ENCODE data around the gene KIAA1549.

The KIAA1549 gene

DNA sequence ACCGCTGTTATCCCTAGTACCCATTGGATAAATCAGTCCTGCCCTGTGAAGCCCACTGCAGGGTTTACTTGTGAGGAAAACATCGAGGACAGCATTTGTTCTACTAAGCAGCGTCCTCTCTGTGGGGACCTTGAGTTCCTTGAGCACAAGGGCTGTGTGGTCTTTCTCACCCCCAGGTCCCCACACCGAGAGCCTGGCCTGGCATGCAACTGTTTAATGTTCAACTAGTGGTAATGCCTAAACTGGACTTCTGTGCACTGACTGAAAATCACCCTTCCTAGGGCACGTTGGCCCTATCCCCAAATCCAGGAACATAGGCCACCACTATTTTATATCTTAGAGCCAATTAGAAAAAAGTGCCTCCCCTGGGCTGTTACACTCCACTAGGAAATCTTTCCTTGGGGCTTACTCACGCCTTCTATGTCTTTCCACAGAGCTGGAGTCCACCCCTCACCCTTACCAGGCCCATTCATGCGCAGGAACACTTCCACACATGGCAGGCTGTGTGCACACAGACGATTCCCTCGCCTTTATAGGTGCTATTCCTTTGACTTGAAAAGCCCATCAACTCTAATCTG lies 185.1 kb downstream of the KIAA1549 start:
- Histone ChIP-seq H3K36me3 (ENCODE audit: insufficient read depth, low read depth, low read length) (no peaks in the 10 kb centered on the region), H3K27me3 (ENCODE audit: insufficient read depth, low read length) (peaks cover 15% of the 10 kb centered on the region), H3K4me1 (ENCODE audit: insufficient read depth, low read length) (peaks cover 6% of the 10 kb centered on the region; the same call in 1 of the 2 replicates), H3K9me3 (ENCODE audit: insufficient read depth, low read depth, low read length) (no peaks in the 10 kb centered on the region), H3K9ac (ENCODE audit: low read depth, low read length) (no peak overlapping the region), H3K4me3 (ENCODE audit: low read length) (no peak overlapping the region), H3K27ac (ENCODE audit: low read length) (no peak overlapping the region)

DNA sequence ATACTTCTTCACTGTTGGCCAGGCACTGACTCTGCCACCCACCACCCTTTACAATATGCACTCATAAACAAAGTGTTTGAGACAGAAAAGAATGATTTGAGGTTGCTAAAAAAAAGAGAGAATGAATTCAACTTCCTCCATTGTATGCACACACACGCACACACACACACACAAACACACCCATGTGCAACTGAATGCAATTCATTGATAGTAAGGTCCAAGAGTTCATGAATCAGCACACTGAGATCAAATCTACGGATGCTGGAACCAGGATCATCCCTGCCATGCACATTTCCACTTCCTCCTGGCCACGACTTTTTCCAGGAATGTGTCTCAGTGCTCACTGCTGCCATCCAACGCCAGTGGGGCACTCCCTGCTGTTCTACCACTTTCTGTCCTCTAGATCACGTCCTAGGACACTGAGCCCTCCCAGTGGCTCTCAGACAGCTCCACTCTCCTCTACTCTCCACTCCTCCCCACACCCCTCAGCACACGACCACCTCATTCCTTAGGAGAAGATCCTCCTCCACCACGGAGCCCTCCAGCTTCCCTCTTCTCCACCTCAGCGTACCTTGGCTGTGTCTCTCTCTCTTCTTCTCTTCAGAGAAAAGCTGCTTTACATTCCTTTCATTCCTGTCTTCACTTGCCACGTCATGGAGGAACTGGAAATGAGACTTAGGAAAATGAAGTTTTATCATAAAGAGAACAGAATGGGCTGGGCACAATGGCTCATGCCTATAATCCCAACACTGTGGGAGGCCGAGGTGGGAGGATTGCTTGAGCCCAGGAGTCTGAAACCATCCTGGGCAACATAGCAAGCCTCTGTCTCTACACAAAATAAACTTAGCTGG lies 195.4 kb downstream of the KIAA1549 start:
- Histone ChIP-seq H3K27ac (ENCODE audit: low read length) (no peak overlapping the region), H3K4me1 (ENCODE audit: insufficient read depth, low read length) (no peaks in the 10 kb centered on the region), H3K9ac (ENCODE audit: low read depth, low read length) (no peak overlapping the region), H3K4me3 (ENCODE audit: low read length) (no peak overlapping the region), H3K27me3 (ENCODE audit: insufficient read depth, low read length) (no peaks in the 10 kb centered on the region), H3K9me3 (ENCODE audit: insufficient read depth, low read depth, low read length) (no peaks in the 10 kb centered on the region), H3K36me3 (ENCODE audit: insufficient read depth, low read depth, low read length) (no peaks in the 10 kb centered on the region)

DNA sequence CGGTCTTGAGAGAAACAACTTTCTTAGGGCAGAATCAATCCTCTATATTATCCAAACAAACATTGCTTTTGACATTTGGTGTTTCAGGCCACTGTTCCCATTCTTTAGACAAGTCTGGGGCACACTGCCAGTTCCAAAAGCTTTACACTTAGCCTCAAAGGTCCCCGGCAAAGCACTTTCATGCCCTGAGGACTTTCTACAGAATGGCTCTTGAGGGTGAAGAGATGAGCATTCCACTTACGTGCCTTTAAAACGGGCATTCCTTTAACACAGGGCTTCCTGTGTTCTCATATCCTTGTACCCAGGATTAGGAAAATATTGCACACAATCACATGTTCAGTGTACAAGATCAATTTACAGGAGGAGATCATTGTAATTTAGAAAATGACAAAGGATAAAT lies 196.5 kb downstream of the KIAA1549 start:
- no peak overlapping the region for H3K9ac ChIP-seq (ENCODE audit: low read depth, low read length)
- H3K27ac ChIP-seq (ENCODE audit: low read length) = no peak overlapping the region
- H3K4me1 ChIP-seq (ENCODE audit: insufficient read depth, low read length) = no peaks in the 10 kb centered on the region
- H3K36me3 ChIP-seq (ENCODE audit: insufficient read depth, low read depth, low read length) = no peaks in the 10 kb centered on the region
- H3K9me3 ChIP-seq (ENCODE audit: insufficient read depth, low read depth, low read length) = no peaks in the 10 kb centered on the region
- H3K4me3 ChIP-seq (ENCODE audit: low read length) = no peak overlapping the region
- H3K27me3 ChIP-seq (ENCODE audit: insufficient read depth, low read length) = no peaks in the 10 kb centered on the region
